Peyer's patch (tissue), 4 donors: ENCODE measurements around the gene ATF2. TPM values are rescaled to one million over a fixed set of nuclear protein-coding genes. Genes with fewer than 3 reads are reported as not detected.

ENCODE experiments used
- DNase-seq, 3 donors: peaks; one replicate each; pipeline ENCODE4 v3.0.0-alpha.2; 2017 to 2019
- H3K27ac ChIP-seq, 4 donors: fragments of 200-600 bp; sonication (generic); one replicate each; pipeline ENCODE4 v1.5.1; 2016 to 2019
- H3K27me3 ChIP-seq, 2 donors: fragments of 200-600 bp; sonication (generic); one replicate each; pipeline ENCODE4 v1.5.1; 2019
- H3K36me3 ChIP-seq, 3 donors: fragments of 200-600 bp; sonication (generic); one replicate each; pipeline ENCODE4 v1.5.1; 2016 to 2019
- H3K4me1 ChIP-seq, 4 donors: fragments of 200-600 bp; sonication (generic); one replicate each; pipeline ENCODE4 v1.5.1; 2016 to 2019
- H3K4me3 ChIP-seq, 4 donors: fragments of 200-600 bp; sonication (generic); 1 replicate in 3 of 4; 2 replicates in 1 of 4; pipeline ENCODE4 v1.5.1; 2016 to 2019; ENCODE audit warnings: mild to moderate bottlenecking in 1 of 4
- H3K9me3 ChIP-seq, 4 donors: fragments of 200-600 bp; sonication (generic); one replicate each; pipeline ENCODE4 v1.5.1; 2016 to 2019; ENCODE audit warnings: mild to moderate bottlenecking in 1 of 4
- CTCF ChIP-seq, 6 experiments: fragments of 450-650 bp in 4 of 6; fragments of 200-600 bp in 2 of 6; sonication (generic) in 1 of 6; IDR thresholded peaks; one replicate each; pipeline ENCODE4 v1.5.1; 2017 to 2019; ENCODE audit warnings: antibody characterized with exemption in 6 of 6, mild to moderate bottlenecking in 3 of 6, moderate library complexity in 1 of 6
- POLR2A ChIP-seq, 2 donors: fragments of 450-650 bp; IDR thresholded peaks; one replicate each; pipeline ENCODE4 v1.5.1; 2017; ENCODE audit warnings: antibody characterized with exemption in 2 of 2, mild to moderate bottlenecking in 2 of 2, moderate library complexity in 2 of 2
- total RNA-seq, 4 donors: library from RNA; depleted of rRNA; stranded (reverse); fragments of >200 nt; gene quantifications; one replicate each; pipeline ENCODE4 v1.1.0, GENCODE V29; 2016

ATF2 gene
- total RNA-seq, 4 donors from 2014 or later, result 46.8 to 54.5 (median 51.0) TPM

GRCh38 chr2:175030380-175031271, 137.4 kb downstream of the ATF2 start:
- Histone ChIP-seq H3K36me3 (no peaks in the 10 kb centered on the region), H3K27me3 (no peaks in the 10 kb centered on the region), H3K4me3 (no peak overlapping the region), H3K4me1 (no peaks in the 10 kb centered on the region), H3K27ac (no peak overlapping the region), H3K9me3 (no peaks in the 10 kb centered on the region)
- DNase-seq, result peak in 1 of 3 donors; percentile 49
- TF ChIP-seq POLR2A (IDR thresholded peaks at IDR 0.05) (no peak), CTCF (IDR thresholded peaks at IDR 0.05) (peak in 1 of 6 experiments; percentile 22)

DNA sequence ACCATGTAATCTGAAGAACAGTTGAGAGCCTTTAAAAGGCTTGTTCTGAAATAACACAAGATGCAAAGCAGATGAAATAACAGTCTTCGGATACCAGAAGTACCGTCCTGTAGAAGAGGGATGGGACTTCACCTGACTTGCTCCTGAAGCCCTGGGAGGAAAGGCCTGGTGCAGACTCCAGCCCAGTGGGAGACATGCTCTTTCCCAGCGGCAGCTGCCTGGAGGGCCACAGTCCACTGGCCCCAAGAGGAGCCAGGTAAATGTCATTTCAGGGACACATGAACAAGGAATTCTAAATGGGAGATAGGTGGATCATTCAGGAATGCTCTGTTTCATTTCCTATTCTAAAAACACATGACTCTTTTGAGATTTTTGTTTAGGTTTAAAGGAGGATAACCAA, 140.2 kb downstream of the ATF2 start:
- H3K4me3 ChIP-seq, result no peak overlapping the region
- peak overlapping the region in 2 of 4 donors; percentile 42 to 58 for H3K27ac ChIP-seq
- H3K36me3 ChIP-seq, result no peaks in the 10 kb centered on the region
- no peak for DNase-seq
- H3K4me1 ChIP-seq, result no peaks in the 10 kb centered on the region
- no peaks in the 10 kb centered on the region for H3K9me3 ChIP-seq
- no peaks in the 10 kb centered on the region for H3K27me3 ChIP-seq
- TF ChIP-seq POLR2A (IDR thresholded peaks at IDR 0.05) (no peak), CTCF (IDR thresholded peaks at IDR 0.05) (no peak)

DNA sequence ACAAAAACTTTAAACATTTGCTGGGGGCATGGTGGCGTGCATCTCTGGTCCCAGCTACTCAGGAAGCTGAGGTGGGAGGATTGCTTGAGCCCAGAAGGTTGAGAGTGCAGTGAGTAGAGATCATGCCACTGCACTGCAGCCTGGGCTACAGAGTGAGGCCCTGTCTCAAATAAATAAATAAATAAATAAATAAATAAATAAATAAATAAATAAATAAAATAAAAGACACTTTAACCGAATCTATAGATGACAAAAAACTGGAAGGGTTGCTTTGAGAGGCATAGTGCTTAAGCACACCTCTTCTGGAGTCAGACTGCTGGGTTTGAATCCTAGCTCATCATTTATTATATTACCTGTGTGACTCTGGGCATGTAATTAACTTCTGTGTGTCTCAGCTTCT, 141.6 kb downstream of the ATF2 start:
- Histone ChIP-seq H3K36me3 (no peaks in the 10 kb centered on the region), H3K9me3 (no peaks in the 10 kb centered on the region), H3K4me3 (no peak overlapping the region), H3K4me1 (no peaks in the 10 kb centered on the region), H3K27ac (no peak overlapping the region), H3K27me3 (no peaks in the 10 kb centered on the region)
- TF ChIP-seq CTCF (IDR thresholded peaks at IDR 0.05) (no peak), POLR2A (IDR thresholded peaks at IDR 0.05) (no peak)
- no peak for DNase-seq

DNA sequence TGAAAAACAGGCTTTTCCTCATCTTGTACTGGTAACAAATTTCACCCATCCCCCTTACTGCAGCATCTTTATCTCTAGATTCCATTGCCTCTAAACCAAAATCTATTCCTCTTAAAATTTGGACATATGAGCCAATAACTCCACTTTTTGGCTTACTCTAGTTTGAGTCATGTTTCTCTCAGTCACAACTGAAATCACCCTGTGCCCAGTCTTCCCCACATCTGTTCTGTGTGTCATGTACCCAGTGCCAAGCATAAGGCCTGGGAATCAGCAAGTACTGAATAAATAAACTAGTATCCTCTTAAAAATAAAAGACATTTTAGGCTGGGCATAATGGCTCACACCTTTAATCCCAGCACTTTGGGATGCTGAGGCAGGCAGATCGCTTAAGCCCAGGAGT, 142.1 kb downstream of the ATF2 start:
- Histone ChIP-seq H3K9me3 (no peaks in the 10 kb centered on the region), H3K4me1 (no peaks in the 10 kb centered on the region), H3K4me3 (no peak overlapping the region), H3K27ac (no peak overlapping the region), H3K36me3 (no peaks in the 10 kb centered on the region), H3K27me3 (no peaks in the 10 kb centered on the region)
- TF ChIP-seq CTCF (IDR thresholded peaks at IDR 0.05), result no peak
- TF ChIP-seq POLR2A (IDR thresholded peaks at IDR 0.05), result no peak
- no peak for DNase-seq

DNA sequence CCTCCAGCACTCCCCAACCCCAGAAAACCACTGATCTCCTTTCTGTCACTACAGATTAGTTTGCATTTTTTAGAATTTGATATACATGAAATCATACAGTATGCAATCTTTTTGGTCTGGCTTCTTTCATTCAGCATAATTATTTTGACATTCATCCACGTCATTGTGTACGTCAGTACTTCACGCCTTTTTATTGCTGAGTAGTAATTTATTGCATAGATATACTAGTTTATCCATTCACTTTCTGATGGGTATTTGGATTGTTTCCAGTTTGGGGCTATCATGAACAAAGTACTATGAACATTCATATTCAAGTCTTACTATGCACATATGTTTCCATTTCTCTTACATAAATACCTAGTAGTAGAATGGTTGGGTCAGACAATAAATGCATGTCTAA, 142.8 kb downstream of the ATF2 start:
- H3K4me3 ChIP-seq, result no peak overlapping the region
- DNase-seq, result no peak
- no peaks in the 10 kb centered on the region for H3K9me3 ChIP-seq
- no peaks in the 10 kb centered on the region for H3K36me3 ChIP-seq
- H3K27me3 ChIP-seq, result no peaks in the 10 kb centered on the region
- no peaks in the 10 kb centered on the region for H3K4me1 ChIP-seq
- H3K27ac ChIP-seq, result no peak overlapping the region
- no peak for TF ChIP-seq CTCF (IDR thresholded peaks at IDR 0.05)
- TF ChIP-seq POLR2A (IDR thresholded peaks at IDR 0.05), result no peak
